Uterus (tissue), 4 donors: ENCODE measurements around the gene PDE4D. TPM values are rescaled to one million over a fixed set of nuclear protein-coding genes. Genes with fewer than 3 reads are reported as not detected.

ENCODE experiments used
- DNase-seq, 2 donors: peaks; one replicate each; pipeline ENCODE4 v3.0.0-alpha.2; 2019 to 2020
- H3K27ac ChIP-seq, 2 donors: fragments of 200-600 bp; sonication (generic); 1 replicate in 1 of 2; 2 replicates in 1 of 2; pipeline ENCODE4 v1.5.1; 2016 to 2018
- H3K27me3 ChIP-seq, 2 donors: fragments of 200-600 bp; sonication (generic); one replicate each; pipeline ENCODE4 v1.5.1; 2018 to 2019; ENCODE audit warnings: control low read depth in 1 of 2
- H3K36me3 ChIP-seq, 2 donors: fragments of 200-600 bp; sonication (generic); one replicate each; pipeline ENCODE4 v1.5.1; 2019; ENCODE audit warnings: control low read depth in 1 of 2
- H3K4me1 ChIP-seq, 2 donors: fragments of 200-600 bp; sonication (generic); one replicate each; pipeline ENCODE4 v1.5.1; 2018 to 2019; ENCODE audit warnings: control low read depth in 1 of 2
- H3K4me3 ChIP-seq, 2 donors: fragments of 200-600 bp; sonication (generic); 1 replicate in 1 of 2; 2 replicates in 1 of 2; pipeline ENCODE4 v1.5.1; 2018 to 2019; ENCODE audit warnings: mild to moderate bottlenecking in 1 of 2
- H3K9me3 ChIP-seq, 2 donors: fragments of 200-600 bp; sonication (generic); one replicate each; pipeline ENCODE4 v1.5.1; 2019; ENCODE audit warnings: control low read depth in 1 of 2
- POLR2A ChIP-seq, 2 donors: fragments of 450-650 bp; IDR thresholded peaks; one replicate each; pipeline ENCODE4 v1.6.1; 2016; ENCODE audit warnings: antibody characterized with exemption in 2 of 2, mild to moderate bottlenecking in 1 of 2, moderate library complexity in 1 of 2
- intact Hi-C: fragments of 100-400 bp; cut with DNase I; formaldehyde crosslinking; loops from one replicate; pipeline ENCODE4 v1.15.1; 2023; ENCODE audit warnings: low total_unique reads
- total RNA-seq, 4 donors: library from RNA; depleted of rRNA in 3 of 4; stranded (reverse); fragments of >200 nt in 3 of 4; gene quantifications; one replicate each; pipeline versions ENCODE4 v1.1.0 to v1.2.4, GENCODE V29; 2014 to 2023
- TF ChIP-seq, protein P1 (sequence below), 4 experiments: fragments of 200-600 bp in 2 of 4; fragments of 450-650 bp in 2 of 4; sonication (generic) in 2 of 4; IDR thresholded peaks; one replicate each; pipeline ENCODE4 v1.5.1; 2016 to 2019; ENCODE audit warnings: antibody characterized with exemption in 4 of 4, mild to moderate bottlenecking in 2 of 4, moderate library complexity in 1 of 4
- donor health status: DM: yes; HTN: yes; CAD: no.

Gene PDE4D
- total RNA-seq, 4 donors from 2014 or later: 27.1 to 77.0 (median 45.8) TPM

GRCh38 chr5:59177644-59178043 lies 715.9 kb downstream of the PDE4D start:
- Histone ChIP-seq H3K27ac (no peak overlapping the region), H3K4me3 (no peak overlapping the region), H3K4me1 (no peaks in the 10 kb centered on the region), H3K9me3 (no peaks in the 10 kb centered on the region), H3K36me3 (no peaks in the 10 kb centered on the region), H3K27me3 (no peaks in the 10 kb centered on the region)
- TF ChIP-seq POLR2A (IDR thresholded peaks at IDR 0.05): no peak
- TF ChIP-seq, protein P1, sequence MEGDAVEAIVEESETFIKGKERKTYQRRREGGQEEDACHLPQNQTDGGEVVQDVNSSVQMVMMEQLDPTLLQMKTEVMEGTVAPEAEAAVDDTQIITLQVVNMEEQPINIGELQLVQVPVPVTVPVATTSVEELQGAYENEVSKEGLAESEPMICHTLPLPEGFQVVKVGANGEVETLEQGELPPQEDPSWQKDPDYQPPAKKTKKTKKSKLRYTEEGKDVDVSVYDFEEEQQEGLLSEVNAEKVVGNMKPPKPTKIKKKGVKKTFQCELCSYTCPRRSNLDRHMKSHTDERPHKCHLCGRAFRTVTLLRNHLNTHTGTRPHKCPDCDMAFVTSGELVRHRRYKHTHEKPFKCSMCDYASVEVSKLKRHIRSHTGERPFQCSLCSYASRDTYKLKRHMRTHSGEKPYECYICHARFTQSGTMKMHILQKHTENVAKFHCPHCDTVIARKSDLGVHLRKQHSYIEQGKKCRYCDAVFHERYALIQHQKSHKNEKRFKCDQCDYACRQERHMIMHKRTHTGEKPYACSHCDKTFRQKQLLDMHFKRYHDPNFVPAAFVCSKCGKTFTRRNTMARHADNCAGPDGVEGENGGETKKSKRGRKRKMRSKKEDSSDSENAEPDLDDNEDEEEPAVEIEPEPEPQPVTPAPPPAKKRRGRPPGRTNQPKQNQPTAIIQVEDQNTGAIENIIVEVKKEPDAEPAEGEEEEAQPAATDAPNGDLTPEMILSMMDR (IDR thresholded peaks at IDR 0.05): no peak
- intact Hi-C loops: loop anchor here (10.0 kb wide), 1 partner anchor 293 kb away; no protein-coding TSS in a partner anchor
- DNase-seq: no peak

- no peaks in the 10 kb centered on the region for H3K9me3 ChIP-seq
- H3K4me1 ChIP-seq: no peaks in the 10 kb centered on the region
- intact Hi-C loops: loop anchor here (5.0 to 10.0 kb wide), 2 partner anchors 152 to 290 kb away; no protein-coding TSS in a partner anchor
- no peak for DNase-seq
- no peak overlapping the region for H3K27ac ChIP-seq
- TF ChIP-seq, protein P1 (IDR thresholded peaks at IDR 0.05): peak; percentile 48 to 66 (median 64)
- TF ChIP-seq POLR2A (IDR thresholded peaks at IDR 0.05): no peak
- H3K27me3 ChIP-seq: no peaks in the 10 kb centered on the region
- no peak overlapping the region for H3K4me3 ChIP-seq
- H3K36me3 ChIP-seq: no peaks in the 10 kb centered on the region
Observed at GRCh38 chr5:59174248-59174844, 719.2 kb downstream of the PDE4D start.

GRCh38 chr5:59173578-59173977 lies 719.9 kb downstream of the PDE4D start:
- H3K4me1 ChIP-seq: no peaks in the 10 kb centered on the region
- H3K9me3 ChIP-seq: no peaks in the 10 kb centered on the region
- no peak overlapping the region for H3K27ac ChIP-seq
- no peak overlapping the region for H3K4me3 ChIP-seq
- no peaks in the 10 kb centered on the region for H3K36me3 ChIP-seq
- intact Hi-C loops: loop anchor here (5.0 to 10.0 kb wide), 2 partner anchors 151 to 289 kb away; no protein-coding TSS in a partner anchor
- TF ChIP-seq, protein P1 (IDR thresholded peaks at IDR 0.05): no peak
- no peak for TF ChIP-seq POLR2A (IDR thresholded peaks at IDR 0.05)
- no peaks in the 10 kb centered on the region for H3K27me3 ChIP-seq
- DNase-seq: no peak

DNA sequence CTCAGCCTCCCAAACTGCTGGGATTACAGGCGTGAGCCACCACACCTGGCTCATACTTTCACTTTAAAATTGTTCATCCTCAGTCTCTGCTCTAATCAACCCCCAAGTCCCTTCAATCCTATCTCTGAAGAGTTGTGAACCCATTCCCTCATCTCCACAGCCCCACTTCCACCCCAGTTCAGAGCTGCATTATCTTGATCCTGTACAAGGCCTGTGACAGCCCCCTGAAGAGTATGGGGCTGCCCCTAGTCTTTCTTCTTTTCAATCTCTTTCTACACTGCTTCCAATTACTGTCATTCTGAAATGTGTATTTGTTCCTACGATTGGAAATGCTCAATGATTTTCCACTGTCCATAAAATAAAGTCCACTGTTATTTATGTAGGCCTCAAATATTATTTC lies 722.4 kb downstream of the PDE4D start:
- no peaks in the 10 kb centered on the region for H3K9me3 ChIP-seq
- no peaks in the 10 kb centered on the region for H3K4me1 ChIP-seq
- H3K4me3 ChIP-seq: no peak overlapping the region
- no peak for TF ChIP-seq POLR2A (IDR thresholded peaks at IDR 0.05)
- TF ChIP-seq, protein P1 (IDR thresholded peaks at IDR 0.05): no peak
- no peaks in the 10 kb centered on the region for H3K36me3 ChIP-seq
- no peak for DNase-seq
- H3K27ac ChIP-seq: no peak overlapping the region
- intact Hi-C loops: loop anchor here (5.0 to 10.0 kb wide), 2 partner anchors 149 to 286 kb away; no protein-coding TSS in a partner anchor
- no peaks in the 10 kb centered on the region for H3K27me3 ChIP-seq

DNA sequence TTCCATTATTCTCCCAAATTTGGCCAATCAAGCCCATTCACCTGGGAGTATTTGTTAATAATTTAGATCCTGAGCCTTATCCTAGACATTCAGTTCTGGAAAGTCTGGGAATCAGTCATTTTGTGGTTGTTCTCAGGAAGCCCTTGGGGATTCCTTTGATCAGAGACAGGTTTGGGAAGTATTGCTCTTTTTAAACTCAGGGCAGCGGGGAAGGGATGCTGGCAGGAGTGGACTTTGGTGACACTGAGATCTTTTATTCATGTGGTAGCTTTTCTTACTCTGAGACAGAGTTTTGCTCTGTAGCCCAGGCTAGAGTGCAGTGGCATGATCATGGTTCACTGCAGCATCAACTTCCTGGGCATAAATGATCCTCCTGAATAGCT lies 723.8 kb downstream of the PDE4D start:
- Histone ChIP-seq H3K4me3 (no peak overlapping the region), H3K27ac (no peak overlapping the region), H3K36me3 (no peaks in the 10 kb centered on the region), H3K4me1 (no peaks in the 10 kb centered on the region), H3K9me3 (no peaks in the 10 kb centered on the region), H3K27me3 (no peaks in the 10 kb centered on the region)
- no peak for DNase-seq
- TF ChIP-seq, protein P1 (IDR thresholded peaks at IDR 0.05): no peak
- TF ChIP-seq POLR2A (IDR thresholded peaks at IDR 0.05): no peak
- intact Hi-C loops: loop anchor here (5.0 to 10.0 kb wide), 2 partner anchors 147 to 285 kb away; no protein-coding TSS in a partner anchor
